HepG2 (cell line): Measurements from ENCODE around the gene SSMEM1. TPM values are rescaled to one million over a fixed set of nuclear protein-coding genes. Genes with fewer than 3 reads are reported as not detected.

ENCODE experiments used
- DR1 ChIP-seq: sonication (generic); formaldehyde crosslinking; IDR thresholded peaks from 2 replicates; pipeline ENCODE4 v1.8.0; 2021; ENCODE audit warnings: mild to moderate bottlenecking, missing genetic modification reagents, inconsistent platforms
- EED ChIP-seq: sonication (generic); formaldehyde crosslinking; IDR thresholded peaks from 2 replicates; pipeline ENCODE4 v1.5.0; 2020; ENCODE audit warnings: mild to moderate bottlenecking, missing genetic modification reagents
- FOXO1 ChIP-seq: sonication (generic); formaldehyde crosslinking; IDR thresholded peaks from 2 replicates; pipeline ENCODE4 v1.4.0; 2020; ENCODE audit warnings: missing genetic modification reagents
- HNF4A ChIP-seq: sonication (generic); formaldehyde crosslinking; IDR thresholded peaks from 2 replicates; pipeline ENCODE4 v1.4.0; 2020; ENCODE audit warnings: missing genetic modification reagents
- RFX3 ChIP-seq: IDR thresholded peaks from 2 replicates; pipeline ENCODE4 v1.6.1; 2016; ENCODE audit warnings: missing biosample characterization, missing genetic modification reagents
- TARDBP ChIP-seq: sonication (generic); formaldehyde crosslinking; IDR thresholded peaks from 2 replicates; pipeline ENCODE4 v1.8.0; 2022; ENCODE audit warnings: mild to moderate bottlenecking, missing genetic modification reagents
- ZFX ChIP-seq: sonication (generic); formaldehyde crosslinking; IDR thresholded peaks from 2 replicates; pipeline ENCODE4 v1.4.0; 2020; ENCODE audit warnings: mild to moderate bottlenecking, low read depth, missing genetic modification reagents, moderate library complexity
- ZNF180 ChIP-seq: sonication (generic); formaldehyde crosslinking; IDR thresholded peaks from 2 replicates; pipeline ENCODE4 v1.4.0; 2020; ENCODE audit warnings: low read depth, missing genetic modification reagents, borderline replicate concordance
- ZNF275 ChIP-seq: sonication (generic); formaldehyde crosslinking; IDR thresholded peaks from 2 replicates; pipeline ENCODE4 v1.8.0; 2022; ENCODE audit warnings: missing genetic modification reagents, mild to moderate bottlenecking, inconsistent platforms, borderline replicate concordance
- ZNF543 ChIP-seq: sonication (generic); formaldehyde crosslinking; IDR thresholded peaks from 2 replicates; pipeline ENCODE4 v1.4.0; 2020; ENCODE audit warnings: mild to moderate bottlenecking, missing genetic modification reagents
- polyA plus RNA-seq, 8 experiments: library from polyadenylated mRNA; depleted of rRNA in 3 of 8; stranded (reverse) in 7 of 8; unstranded in 1 of 8; fragments of >200 nt; fragmentation: Illumina TruSeq in 4 of 8; extraction: Trizol in 4 of 8; gene quantifications; 2 replicates each; pipeline versions ENCODE4 v1.2.1 to v1.2.3, GENCODE V29; 2011 to 2016; ENCODE audit warnings: low read depth in 4 of 8, missing spikeins in 1 of 8, mixed read lengths in 1 of 8; ENCODE audit not compliant: insufficient read depth in 1 of 8
- total RNA-seq, 5 experiments: library from RNA; depleted of rRNA; stranded (reverse); fragments of >200 nt; fragmentation: Illumina TruSeq; extraction: Trizol; gene quantifications; 2 replicates each; pipeline ENCODE4 v1.2.3, GENCODE V29; 2016; ENCODE audit warnings: low read depth in 1 of 5
- TF ChIP-seq, protein P1 (sequence below): sonication (generic); formaldehyde crosslinking; IDR thresholded peaks from 2 replicates; pipeline ENCODE4 v1.4.0; 2020; ENCODE audit warnings: mild to moderate bottlenecking, low read depth, missing genetic modification reagents
- TF ChIP-seq, protein P2 (sequence below): sonication (generic); formaldehyde crosslinking; IDR thresholded peaks from 2 replicates; pipeline ENCODE4 v1.8.1; 2023; ENCODE audit warnings: mild to moderate bottlenecking, missing genetic modification reagents
- TF ChIP-seq, protein P3 (sequence below): sonication (generic); formaldehyde crosslinking; IDR thresholded peaks from 2 replicates; pipeline ENCODE4 v1.5.0; 2020; ENCODE audit warnings: missing genetic modification reagents, mild to moderate bottlenecking, borderline replicate concordance
- TF ChIP-seq, protein P4 (sequence below): conservative IDR thresholded peaks from 2 replicates; pipeline ENCODE4 v1.6.1; 2018; ENCODE audit warnings: missing genetic modification reagents

The SSMEM1 gene
- total and polyA plus RNA-seq, 2 of the 13 experiments (the other 11 are each of a cell fraction or from before 2014, with no cell fraction given): not detected

- peak; percentile 48 for TF ChIP-seq ZNF275
- peak; percentile 67 for TF ChIP-seq DR1 (CRISPR knock-in tag)
- peak; percentile 23; the same call in 1 of the 2 replicates for TF ChIP-seq FOXO1 (CRISPR knock-in tag)
- 0 out of 2 replicates have a peak, but pooled peaks have one; percentile 36 for TF ChIP-seq EED
- no peak for TF ChIP-seq ZNF543
- TF ChIP-seq, protein P1, sequence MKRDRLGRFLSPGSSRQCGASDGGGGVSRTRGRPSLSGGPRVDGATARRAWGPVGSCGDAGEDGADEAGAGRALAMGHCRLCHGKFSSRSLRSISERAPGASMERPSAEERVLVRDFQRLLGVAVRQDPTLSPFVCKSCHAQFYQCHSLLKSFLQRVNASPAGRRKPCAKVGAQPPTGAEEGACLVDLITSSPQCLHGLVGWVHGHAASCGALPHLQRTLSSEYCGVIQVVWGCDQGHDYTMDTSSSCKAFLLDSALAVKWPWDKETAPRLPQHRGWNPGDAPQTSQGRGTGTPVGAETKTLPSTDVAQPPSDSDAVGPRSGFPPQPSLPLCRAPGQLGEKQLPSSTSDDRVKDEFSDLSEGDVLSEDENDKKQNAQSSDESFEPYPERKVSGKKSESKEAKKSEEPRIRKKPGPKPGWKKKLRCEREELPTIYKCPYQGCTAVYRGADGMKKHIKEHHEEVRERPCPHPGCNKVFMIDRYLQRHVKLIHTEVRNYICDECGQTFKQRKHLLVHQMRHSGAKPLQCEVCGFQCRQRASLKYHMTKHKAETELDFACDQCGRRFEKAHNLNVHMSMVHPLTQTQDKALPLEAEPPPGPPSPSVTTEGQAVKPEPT (CRISPR knock-in tag): peak; percentile 56; the same call in 1 of the 2 replicates
- no peak for TF ChIP-seq ZNF180 (CRISPR knock-in tag)
- TF ChIP-seq ZFX (CRISPR knock-in tag): peak; percentile 95
- peak; percentile 71; the same call in 1 of the 2 replicates for TF ChIP-seq TARDBP (CRISPR knock-in tag)
- TF ChIP-seq RFX3: peak; percentile 84
- TF ChIP-seq, protein P2, sequence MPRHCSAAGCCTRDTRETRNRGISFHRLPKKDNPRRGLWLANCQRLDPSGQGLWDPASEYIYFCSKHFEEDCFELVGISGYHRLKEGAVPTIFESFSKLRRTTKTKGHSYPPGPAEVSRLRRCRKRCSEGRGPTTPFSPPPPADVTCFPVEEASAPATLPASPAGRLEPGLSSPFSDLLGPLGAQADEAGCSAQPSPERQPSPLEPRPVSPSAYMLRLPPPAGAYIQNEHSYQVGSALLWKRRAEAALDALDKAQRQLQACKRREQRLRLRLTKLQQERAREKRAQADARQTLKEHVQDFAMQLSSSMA: peak; percentile 99
- TF ChIP-seq, protein P3, sequence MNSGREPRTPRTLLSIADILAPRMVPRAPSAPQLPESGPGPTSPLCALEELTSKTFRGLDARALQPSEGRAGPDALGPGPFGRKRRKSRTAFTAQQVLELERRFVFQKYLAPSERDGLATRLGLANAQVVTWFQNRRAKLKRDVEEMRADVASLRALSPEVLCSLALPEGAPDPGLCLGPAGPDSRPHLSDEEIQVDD (CRISPR knock-in tag): no peak
- TF ChIP-seq, protein P4, sequence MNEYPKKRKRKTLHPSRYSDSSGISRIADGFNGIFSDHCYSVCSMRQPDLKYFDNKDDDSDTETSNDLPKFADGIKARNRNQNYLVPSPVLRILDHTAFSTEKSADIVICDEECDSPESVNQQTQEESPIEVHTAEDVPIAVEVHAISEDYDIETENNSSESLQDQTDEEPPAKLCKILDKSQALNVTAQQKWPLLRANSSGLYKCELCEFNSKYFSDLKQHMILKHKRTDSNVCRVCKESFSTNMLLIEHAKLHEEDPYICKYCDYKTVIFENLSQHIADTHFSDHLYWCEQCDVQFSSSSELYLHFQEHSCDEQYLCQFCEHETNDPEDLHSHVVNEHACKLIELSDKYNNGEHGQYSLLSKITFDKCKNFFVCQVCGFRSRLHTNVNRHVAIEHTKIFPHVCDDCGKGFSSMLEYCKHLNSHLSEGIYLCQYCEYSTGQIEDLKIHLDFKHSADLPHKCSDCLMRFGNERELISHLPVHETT (CRISPR knock-in tag): no peak; the same call in 1 of the 2 replicates
- peak; percentile 28; the same call in 1 of the 2 replicates for TF ChIP-seq HNF4A
Measured at GRCh38 chr7:130205084-130205947, 2.3 kb upstream of the SSMEM1 start, which contains the start of gene TMEM209 (continued).
